SU-DHL-6 (cell line): ENCODE data around the gene CERT1.

Experiments
- H2AFZ ChIP-seq: fragments of 200-600 bp; sonication (generic); 2 replicates; pipeline ENCODE4 v1.6.1; 2014; ENCODE audit warnings: low read depth, mild to moderate bottlenecking, moderate library complexity, mixed read lengths, antibody characterized with exemption, low read length; ENCODE audit not compliant: severe bottlenecking
- H3F3A ChIP-seq: fragments of 200-600 bp; shearing (Covaris generic); 2 replicates; pipeline ENCODE4 v1.6.0; 2016; ENCODE audit warnings: antibody characterized with exemption, mild to moderate bottlenecking; ENCODE audit not compliant: insufficient read depth
- H3K27ac ChIP-seq: fragments of 200-600 bp; sonication (generic); 2 replicates; pipeline ENCODE4 v1.5.1; 2016; ENCODE audit warnings: low read depth, mild to moderate bottlenecking, low read length, moderate library complexity, mixed read lengths
- H3K27me3 ChIP-seq: fragments of 200-600 bp; sonication (generic), shearing (Covaris generic); 2 replicates; pipeline ENCODE4 v1.6.0; 2014; ENCODE audit warnings: mild to moderate bottlenecking, low read length
- H3K36me3 ChIP-seq: fragments of 200-600 bp; sonication (generic); 2 replicates; pipeline ENCODE4 v1.6.1; 2014; ENCODE audit warnings: mild to moderate bottlenecking, low read length, mixed read lengths
- H3K4me2 ChIP-seq: fragments of 300-600, 200-600 bp; shearing (Covaris generic), sonication (generic); 2 replicates; pipeline ENCODE4 v1.6.0; 2014; ENCODE audit warnings: low read length, low read depth, mild to moderate bottlenecking; ENCODE audit not compliant: poor library complexity, severe bottlenecking
- H3K4me3 ChIP-seq: fragments of 200-600 bp; sonication (generic); 2 replicates; pipeline ENCODE4 v1.5.1; 2014; ENCODE audit warnings: antibody characterized with exemption, low read length, mild to moderate bottlenecking, mixed read lengths; ENCODE audit not compliant: insufficient read depth, poor library complexity, severe bottlenecking
- H3K79me2 ChIP-seq: fragments of 200-600 bp; sonication (generic); 2 replicates; pipeline ENCODE4 v1.6.1; 2014; ENCODE audit warnings: mild to moderate bottlenecking, low read length, moderate library complexity; ENCODE audit not compliant: insufficient read depth
- H3K9ac ChIP-seq: fragments of 200-600 bp; sonication (generic); 2 replicates; pipeline ENCODE4 v1.7.0; 2014; ENCODE audit warnings: mild to moderate bottlenecking, low read length
- H3K9me2 ChIP-seq: fragments of 200-600 bp; sonication (generic); replicated peaks from 2 replicates; pipeline ENCODE4 v1.6.1; 2014; ENCODE audit warnings: low read length; ENCODE audit not compliant: insufficient read depth
- H3K9me3 ChIP-seq: fragments of 200-600 bp; sonication (generic); 2 replicates; pipeline ENCODE4 v1.6.1; 2014; ENCODE audit warnings: low read length, mixed read lengths; ENCODE audit not compliant: insufficient read depth
- H4K20me1 ChIP-seq: fragments of 200-600 bp; sonication (generic); 2 replicates; pipeline ENCODE4 v1.6.1; 2014; ENCODE audit warnings: low read depth, mild to moderate bottlenecking, antibody characterized with exemption, low read length, moderate library complexity, mixed read lengths
- CTCF ChIP-seq: fragments of 200-600 bp; sonication (generic); IDR thresholded peaks from one replicate; pipeline ENCODE4 v1.5.1; 2017; ENCODE audit warnings: antibody characterized with exemption, mild to moderate bottlenecking, low read length, moderate library complexity; ENCODE audit not compliant: insufficient read depth, poor library complexity, severe bottlenecking
- EZH2phosphoT487 ChIP-seq: fragments of 200-600 bp; sonication (generic), shearing (Covaris generic); conservative IDR thresholded peaks from 2 replicates; pipeline ENCODE4 v1.6.1; 2018; ENCODE audit warnings: mild to moderate bottlenecking, antibody characterized with exemption, low read length, moderate library complexity, mixed read lengths

Gene CERT1

GRCh38 chr5:75381456-75381855 lies 130.0 kb downstream of the CERT1 start:
- no peak overlapping the region for H3K9ac ChIP-seq
- peaks cover 18% of the 10 kb centered on the region; the same call in 1 of the 2 replicates for H3K36me3 ChIP-seq
- no peak overlapping the region for H3K27ac ChIP-seq
- no peak overlapping the region for H3K4me2 ChIP-seq
- no peaks in the 10 kb centered on the region for H3K9me2 ChIP-seq
- H3K27me3 ChIP-seq, result no peaks in the 10 kb centered on the region
- H3K9me3 ChIP-seq, result no peaks in the 10 kb centered on the region
- no peaks in the 10 kb centered on the region for H3K79me2 ChIP-seq
- H2AFZ ChIP-seq, result no peak overlapping the region
- TF ChIP-seq EZH2phosphoT487 (no peak), CTCF (no peak)
- H3F3A ChIP-seq, result peaks cover 3% of the 10 kb centered on the region; the same call in 1 of the 2 replicates
- H4K20me1 ChIP-seq, result no peaks in the 10 kb centered on the region
- H3K4me3 ChIP-seq, result no peak overlapping the region

- no peak for TF ChIP-seq EZH2phosphoT487
- no peak for TF ChIP-seq CTCF
- Histone ChIP-seq H3K36me3 (peaks cover 18% of the 10 kb centered on the region; the same call in 1 of the 2 replicates), H3K9me2 (no peaks in the 10 kb centered on the region), H2AFZ (no peak overlapping the region), H3K4me3 (no peak overlapping the region), H3K4me2 (no peak overlapping the region), H3F3A (peaks cover 3% of the 10 kb centered on the region; the same call in 1 of the 2 replicates), H3K9me3 (no peaks in the 10 kb centered on the region), H4K20me1 (no peaks in the 10 kb centered on the region), H3K9ac (no peak overlapping the region), H3K27me3 (no peaks in the 10 kb centered on the region), H3K79me2 (no peaks in the 10 kb centered on the region), H3K27ac (no peak overlapping the region)
Measured at GRCh38 chr5:75380099-75380498, 131.3 kb downstream of the CERT1 start.

DNA sequence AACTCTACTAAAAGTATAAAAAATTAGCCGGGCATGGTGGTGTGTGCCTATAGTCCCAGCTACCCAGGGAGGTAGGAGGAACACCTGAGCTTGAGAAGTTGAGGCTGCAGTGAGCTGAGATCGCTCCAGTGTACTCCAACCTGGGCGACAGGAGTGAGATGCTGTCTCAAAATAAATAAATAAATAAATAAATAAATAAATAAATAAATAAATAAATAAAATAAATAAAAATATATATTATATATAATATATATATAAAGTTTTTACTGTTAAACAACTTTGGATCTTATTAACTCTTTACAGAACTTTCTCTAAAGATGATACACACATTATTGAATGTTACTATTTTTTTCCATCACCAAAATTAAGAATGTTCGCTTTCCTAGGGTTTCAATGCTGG lies 136.0 kb downstream of the CERT1 start:
- Histone ChIP-seq H3K9ac (no peak overlapping the region), H3F3A (no peaks in the 10 kb centered on the region), H3K27ac (no peak overlapping the region), H3K4me3 (no peak overlapping the region), H3K36me3 (no peaks in the 10 kb centered on the region), H3K27me3 (no peaks in the 10 kb centered on the region), H3K9me3 (no peaks in the 10 kb centered on the region), H3K4me2 (no peak overlapping the region), H3K79me2 (no peaks in the 10 kb centered on the region), H2AFZ (no peak overlapping the region), H3K9me2 (no peaks in the 10 kb centered on the region), H4K20me1 (no peaks in the 10 kb centered on the region)
- TF ChIP-seq CTCF (no peak), EZH2phosphoT487 (no peak)
